Measurements from ENCODE around the gene SSBP2. TPM values are rescaled to one million over a fixed set of nuclear protein-coding genes. Genes with fewer than 3 reads are reported as not detected.
"Not testable (repeated sequence)": the region's sequence is repeated elsewhere in the genome, so short reads cannot be mapped to it uniquely, and the experiment has no call there.

Gene SSBP2
- total and polyA plus RNA-seq, 2 donors (not counting 1 experiment from before 2014, with no cell fraction given) = 44.4 to 63.1 TPM

GRCh38 chr5:81604193-81604592 is 146.7 kb downstream of the SSBP2 start:
- Histone ChIP-seq H3K9me3 (ENCODE audit: control insufficient read depth, insufficient read depth, low read depth, low read length) (no peaks in the 10 kb centered on the region), H3K27ac (ENCODE audit: insufficient read depth, low read length) (no peak overlapping the region), H4K20me1 (ENCODE audit: control insufficient read depth, extremely low read depth, insufficient read depth, low read length) (no peaks in the 10 kb centered on the region), H3K4me2 (ENCODE audit: extremely low read depth, insufficient read depth, low read length) (no peak overlapping the region), H2AFZ (ENCODE audit: low read length) (no peak overlapping the region), H3K27me3 (ENCODE audit: control insufficient read depth, insufficient read depth, low read length) (no peaks in the 10 kb centered on the region), H3K4me1 (ENCODE audit: control insufficient read depth, extremely low read depth, insufficient read depth, low read length) (peaks cover 2% of the 10 kb centered on the region), H3K4me3 (replicated peaks in 1 of 4; ENCODE audit: control extremely low read depth in 1 of 4, insufficient read depth in 1 of 4, low read depth in 3 of 4, low read length in 4 of 4) (no peak overlapping the region), H3K36me3 (ENCODE audit: control insufficient read depth, insufficient read depth, low read length) (no peaks in the 10 kb centered on the region), H3K9ac (ENCODE audit: insufficient read depth, low read length) (no peak overlapping the region), H3K79me2 (ENCODE audit: control insufficient read depth, insufficient read depth, low read length) (no peaks in the 10 kb centered on the region)
- peak in 1 of 2 donors; percentile 24 for DNase-seq (ENCODE audit: low read depth in 2 of 2)
- no peak for TF ChIP-seq EZH2 (IDR thresholded peaks at IDR 0.05; ENCODE audit: low read length, missing control alignments)
- TF ChIP-seq, protein P1, sequence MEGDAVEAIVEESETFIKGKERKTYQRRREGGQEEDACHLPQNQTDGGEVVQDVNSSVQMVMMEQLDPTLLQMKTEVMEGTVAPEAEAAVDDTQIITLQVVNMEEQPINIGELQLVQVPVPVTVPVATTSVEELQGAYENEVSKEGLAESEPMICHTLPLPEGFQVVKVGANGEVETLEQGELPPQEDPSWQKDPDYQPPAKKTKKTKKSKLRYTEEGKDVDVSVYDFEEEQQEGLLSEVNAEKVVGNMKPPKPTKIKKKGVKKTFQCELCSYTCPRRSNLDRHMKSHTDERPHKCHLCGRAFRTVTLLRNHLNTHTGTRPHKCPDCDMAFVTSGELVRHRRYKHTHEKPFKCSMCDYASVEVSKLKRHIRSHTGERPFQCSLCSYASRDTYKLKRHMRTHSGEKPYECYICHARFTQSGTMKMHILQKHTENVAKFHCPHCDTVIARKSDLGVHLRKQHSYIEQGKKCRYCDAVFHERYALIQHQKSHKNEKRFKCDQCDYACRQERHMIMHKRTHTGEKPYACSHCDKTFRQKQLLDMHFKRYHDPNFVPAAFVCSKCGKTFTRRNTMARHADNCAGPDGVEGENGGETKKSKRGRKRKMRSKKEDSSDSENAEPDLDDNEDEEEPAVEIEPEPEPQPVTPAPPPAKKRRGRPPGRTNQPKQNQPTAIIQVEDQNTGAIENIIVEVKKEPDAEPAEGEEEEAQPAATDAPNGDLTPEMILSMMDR (conservative IDR thresholded peaks at IDR 0.05 in 1 of 2, IDR thresholded peaks at IDR 0.05 in 1 of 2; ENCODE audit: low read depth in 1 of 2, low read length in 2 of 2) = no peak

DNA sequence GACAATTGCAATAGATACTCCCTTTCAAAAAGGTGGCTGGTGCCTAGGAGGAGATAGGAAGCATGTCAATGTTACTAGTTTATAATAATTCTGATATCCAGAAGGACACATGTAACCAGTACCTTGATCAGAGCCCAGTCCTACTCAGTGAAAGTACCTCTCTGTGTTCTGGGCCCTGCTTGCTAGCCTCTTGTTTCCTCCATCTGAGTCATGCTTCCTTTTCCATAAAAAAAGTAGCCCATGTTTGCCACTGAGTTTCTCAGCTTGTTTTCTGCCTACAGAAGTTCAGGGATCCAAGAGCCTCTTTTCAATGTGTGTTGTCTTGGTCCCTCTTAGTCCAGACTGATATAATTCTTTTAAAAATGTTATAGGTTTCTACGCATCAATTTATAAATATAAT is 149.0 kb downstream of the SSBP2 start:
- H4K20me1 ChIP-seq (ENCODE audit: control insufficient read depth, extremely low read depth, insufficient read depth, low read length) = no peaks in the 10 kb centered on the region
- H3K27ac ChIP-seq (ENCODE audit: insufficient read depth, low read length) = no peak overlapping the region
- no peaks in the 10 kb centered on the region for H3K36me3 ChIP-seq (ENCODE audit: control insufficient read depth, insufficient read depth, low read length)
- no peak overlapping the region for H2AFZ ChIP-seq (ENCODE audit: low read length)
- no peaks in the 10 kb centered on the region for H3K27me3 ChIP-seq (ENCODE audit: control insufficient read depth, insufficient read depth, low read length)
- no peak overlapping the region for H3K4me2 ChIP-seq (ENCODE audit: extremely low read depth, insufficient read depth, low read length)
- no peak overlapping the region for H3K9ac ChIP-seq (ENCODE audit: insufficient read depth, low read length)
- TF ChIP-seq, protein P1 (conservative IDR thresholded peaks at IDR 0.05 in 1 of 2, IDR thresholded peaks at IDR 0.05 in 1 of 2; ENCODE audit: low read depth in 1 of 2, low read length in 2 of 2) = no peak
- no peak for TF ChIP-seq EZH2 (IDR thresholded peaks at IDR 0.05; ENCODE audit: low read length, missing control alignments)
- H3K79me2 ChIP-seq (ENCODE audit: control insufficient read depth, insufficient read depth, low read length) = no peaks in the 10 kb centered on the region
- peaks cover 2% of the 10 kb centered on the region for H3K4me1 ChIP-seq (ENCODE audit: control insufficient read depth, extremely low read depth, insufficient read depth, low read length)
- DNase-seq (ENCODE audit: low read depth in 2 of 2) = peak in 1 of 2 donors; percentile 9
- H3K4me3 ChIP-seq (replicated peaks in 1 of 4; ENCODE audit: control extremely low read depth in 1 of 4, insufficient read depth in 1 of 4, low read depth in 3 of 4, low read length in 4 of 4) = no peak overlapping the region
- H3K9me3 ChIP-seq (ENCODE audit: control insufficient read depth, insufficient read depth, low read depth, low read length) = no peaks in the 10 kb centered on the region

- H3K27ac ChIP-seq (ENCODE audit: insufficient read depth, low read length); H3K27me3 ChIP-seq (ENCODE audit: control insufficient read depth, insufficient read depth, low read length); H3K9me3 ChIP-seq (ENCODE audit: control insufficient read depth, insufficient read depth, low read depth, low read length); H3K79me2 ChIP-seq (ENCODE audit: control insufficient read depth, insufficient read depth, low read length); H3K4me2 ChIP-seq (ENCODE audit: extremely low read depth, insufficient read depth, low read length); H3K4me1 ChIP-seq (ENCODE audit: control insufficient read depth, extremely low read depth, insufficient read depth, low read length); H2AFZ ChIP-seq (ENCODE audit: low read length); DNase-seq (ENCODE audit: low read depth in 2 of 2); H3K4me3 ChIP-seq (replicated peaks in 1 of 4; ENCODE audit: control extremely low read depth in 1 of 4, insufficient read depth in 1 of 4, low read depth in 3 of 4, low read length in 4 of 4); H3K36me3 ChIP-seq (ENCODE audit: control insufficient read depth, insufficient read depth, low read length); H4K20me1 ChIP-seq (ENCODE audit: control insufficient read depth, extremely low read depth, insufficient read depth, low read length); H3K9ac ChIP-seq (ENCODE audit: insufficient read depth, low read length): not testable (repeated sequence)
These were observed 158.8 kb downstream of the SSBP2 start for GRCh38 chr5:81592085-81592484.
